ENCODE results near the gene TCF7L2.

TCF7L2 gene

GRCh38 chr10:113149626-113150025, 199.6 kb downstream of the TCF7L2 start:
- DNase-seq (ENCODE audit: low read depth): no peak

GRCh38 chr10:113151190-113151666, 201.2 kb downstream of the TCF7L2 start:
- DNase-seq (ENCODE audit: low read depth): no peak

- DNase-seq (ENCODE audit: low read depth): no peak
Measured at GRCh38 chr10:113153493-113154102, 203.6 kb downstream of the TCF7L2 start.

- no peak for DNase-seq (ENCODE audit: low read depth)
Measured at GRCh38 chr10:113157441-113157840, 207.4 kb downstream of the TCF7L2 start.

- DNase-seq (ENCODE audit: low read depth): no peak
Measured at GRCh38 chr10:113158183-113158582, 208.1 kb downstream of the TCF7L2 start.

- no peak for DNase-seq (ENCODE audit: low read depth)
Measured at GRCh38 chr10:113159563-113159962, 209.5 kb downstream of the TCF7L2 start.

- DNase-seq (ENCODE audit: low read depth): no peak
Measured at GRCh38 chr10:113160641-113161040, 210.6 kb downstream of the TCF7L2 start.

- DNase-seq (ENCODE audit: low read depth): no peak
Measured at GRCh38 chr10:113161066-113161465, 211.0 kb downstream of the TCF7L2 start.

GRCh38 chr10:113162960-113163359, 212.9 kb downstream of the TCF7L2 start:
- no peak for DNase-seq (ENCODE audit: low read depth)

GRCh38 chr10:113165673-113166072, 215.6 kb downstream of the TCF7L2 start:
- no peak for DNase-seq (ENCODE audit: low read depth)

- no peak for DNase-seq (ENCODE audit: low read depth)
Measured at GRCh38 chr10:113167702-113168101, 217.7 kb downstream of the TCF7L2 start.

GRCh38 chr10:113168584-113168983, 218.5 kb downstream of the TCF7L2 start:
- DNase-seq (ENCODE audit: low read depth): no peak

- DNase-seq (ENCODE audit: low read depth): no peak
Measured at GRCh38 chr10:113169111-113169510, 219.1 kb downstream of the TCF7L2 start.

- no peak for DNase-seq (ENCODE audit: low read depth)
Measured at GRCh38 chr10:113169853-113170460, 219.9 kb downstream of the TCF7L2 start.

GRCh38 chr10:113171662-113172061, 221.6 kb downstream of the TCF7L2 start:
- DNase-seq (ENCODE audit: low read depth): no peak

GRCh38 chr10:113175176-113175575, 225.1 kb downstream of the TCF7L2 start:
- no peak for DNase-seq (ENCODE audit: low read depth)

GRCh38 chr10:113175756-113176651, 226.0 kb downstream of the TCF7L2 start:
- DNase-seq (ENCODE audit: low read depth): no peak

- DNase-seq (ENCODE audit: low read depth): no peak
Measured at GRCh38 chr10:113176652-113177155, 226.7 kb downstream of the TCF7L2 start.

- no peak for DNase-seq (ENCODE audit: low read depth)
Measured at GRCh38 chr10:113177156-113177935, 227.3 kb downstream of the TCF7L2 start.

GRCh38 chr10:113177936-113178335, 227.9 kb downstream of the TCF7L2 start:
- no peak for DNase-seq (ENCODE audit: low read depth)

GRCh38 chr10:113178771-113179170, 228.7 kb downstream of the TCF7L2 start:
- DNase-seq (ENCODE audit: low read depth): no peak

GRCh38 chr10:113179265-113179664, 229.2 kb downstream of the TCF7L2 start:
- no peak for DNase-seq (ENCODE audit: low read depth)
